CD1c-positive myeloid dendritic cell (primary cell): Measurements from ENCODE around the gene TSKU.
A peak's percentile ranks its signal among the peaks of the same experiment; 100 is the strongest.

Experiments used
- DNase-seq: peaks from one replicate; pipeline ENCODE4 v3.0.0-alpha.2; 2016; ENCODE audit errors: extremely low spot score

The TSKU gene

DNA sequence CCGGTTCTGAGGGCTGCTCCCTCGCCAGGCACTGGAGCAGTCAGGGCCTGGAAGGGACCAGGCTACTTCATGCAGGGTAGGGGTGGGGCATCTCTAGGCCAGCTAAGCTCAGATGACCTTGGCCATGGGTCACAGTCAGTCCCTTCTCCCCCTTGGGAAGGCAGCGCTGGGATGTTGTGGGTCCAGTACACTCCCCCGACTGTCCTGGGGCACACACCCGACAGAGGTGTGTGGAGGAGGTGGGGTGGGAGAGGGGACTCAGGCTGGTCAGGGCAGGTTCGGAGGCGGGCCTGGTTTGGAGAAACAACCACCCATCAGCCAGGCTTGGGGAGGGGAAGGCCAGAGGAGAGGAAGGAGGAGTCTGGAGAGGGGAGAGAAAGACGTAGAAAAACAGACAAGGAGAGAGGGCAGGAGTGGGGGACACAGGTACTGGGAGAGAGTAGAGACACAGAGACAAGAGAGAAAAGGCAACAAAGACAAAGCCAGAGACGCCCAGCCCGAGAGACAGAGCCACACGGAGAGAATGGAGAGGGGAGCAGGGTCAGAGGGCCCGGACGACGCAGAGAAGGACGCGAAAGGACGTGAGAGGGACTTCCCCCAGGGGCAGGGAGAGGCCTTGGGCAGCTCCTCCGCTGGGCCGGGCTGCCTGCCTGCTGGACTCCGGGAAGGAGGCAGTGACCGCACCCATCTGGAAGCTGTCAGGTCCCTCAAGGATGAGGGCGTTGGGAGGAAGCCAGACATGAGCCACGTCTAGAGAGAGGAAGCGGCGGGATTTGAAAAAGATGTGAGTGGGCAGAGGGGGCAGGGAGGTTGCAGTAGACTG lies 30.6 kb upstream of the TSKU start:
- no peak for DNase-seq

DNA sequence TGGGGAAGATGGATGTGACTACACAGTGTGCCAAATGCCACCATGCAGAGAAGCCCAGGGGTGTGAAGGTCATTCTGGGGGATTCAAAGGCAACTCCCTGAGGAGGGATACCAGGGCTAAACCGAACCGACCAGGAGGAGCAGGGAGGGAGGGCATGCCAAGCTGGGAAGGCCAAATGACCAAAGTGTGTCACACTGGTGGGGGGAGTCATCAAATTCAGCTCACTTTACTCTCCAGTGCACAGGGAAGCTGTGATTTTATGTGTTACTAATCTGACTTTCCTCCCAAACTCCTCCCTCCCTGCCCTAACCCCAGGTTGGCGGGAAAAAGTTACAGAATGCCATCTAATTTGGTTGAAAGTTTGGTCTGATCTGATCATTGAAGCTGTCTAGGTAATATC lies 29.7 kb upstream of the TSKU start:
- no peak for DNase-seq

DNA sequence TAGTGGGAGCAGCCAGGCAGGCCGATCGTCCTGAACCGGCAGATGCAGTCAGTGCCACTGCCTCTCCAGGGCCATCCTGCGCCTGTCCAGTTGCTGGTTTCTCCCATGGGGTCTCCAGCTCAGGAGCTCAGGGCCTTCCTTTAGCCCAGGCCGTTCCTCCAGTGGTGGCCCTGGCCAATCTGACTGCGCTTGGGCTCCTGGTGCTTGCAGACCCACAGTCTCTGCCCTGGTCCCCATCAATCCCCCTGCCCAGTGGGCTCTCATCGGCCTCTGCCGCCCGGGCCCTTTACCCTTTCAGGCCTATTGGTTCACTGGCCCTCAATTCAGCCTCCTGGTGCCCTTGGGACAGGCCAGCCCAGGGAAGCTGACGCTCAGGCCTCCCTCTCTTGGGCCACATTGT lies 29.2 kb upstream of the TSKU start:
- DNase-seq, result no peak

DNA sequence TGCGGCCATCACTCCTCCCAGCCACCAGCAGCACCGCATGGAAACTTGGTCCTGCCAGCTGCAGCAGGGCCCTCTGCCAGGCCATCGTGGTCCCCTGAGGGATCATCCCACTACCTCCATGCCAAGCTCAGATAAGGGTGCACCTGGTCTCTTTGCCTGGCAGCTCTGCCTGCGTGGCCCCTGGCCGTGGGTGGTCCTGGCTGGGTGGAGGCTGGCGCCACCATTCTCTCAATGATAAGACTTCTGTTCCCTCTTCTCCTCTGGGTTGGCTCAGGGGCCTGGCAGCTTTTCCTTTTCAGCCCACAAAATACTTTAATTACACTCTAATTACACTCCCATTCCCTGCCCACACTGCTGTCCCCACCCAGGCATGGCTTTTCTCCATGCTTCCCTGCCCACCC lies 26.8 kb upstream of the TSKU start:
- no peak for DNase-seq

DNA sequence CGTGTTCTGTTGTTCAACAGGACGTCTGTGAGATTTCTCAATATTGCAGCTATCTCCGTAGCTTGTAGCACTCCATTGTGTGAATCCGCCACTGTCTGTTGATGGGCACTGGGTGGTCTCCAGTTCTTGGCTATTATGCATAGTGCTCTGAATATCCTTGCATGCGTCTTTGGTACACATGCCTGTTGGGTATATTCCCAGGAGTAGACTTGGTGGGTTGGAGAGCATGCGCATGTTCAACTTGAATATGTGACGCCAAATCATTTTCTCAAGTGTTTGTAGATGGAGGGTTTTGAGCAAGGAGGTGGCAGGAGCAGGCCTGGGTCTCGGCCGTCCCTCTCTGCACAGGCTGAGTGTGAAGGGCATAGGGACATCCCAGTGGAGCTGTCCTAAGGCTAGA lies 24.8 kb upstream of the TSKU start:
- no peak for DNase-seq

DNA sequence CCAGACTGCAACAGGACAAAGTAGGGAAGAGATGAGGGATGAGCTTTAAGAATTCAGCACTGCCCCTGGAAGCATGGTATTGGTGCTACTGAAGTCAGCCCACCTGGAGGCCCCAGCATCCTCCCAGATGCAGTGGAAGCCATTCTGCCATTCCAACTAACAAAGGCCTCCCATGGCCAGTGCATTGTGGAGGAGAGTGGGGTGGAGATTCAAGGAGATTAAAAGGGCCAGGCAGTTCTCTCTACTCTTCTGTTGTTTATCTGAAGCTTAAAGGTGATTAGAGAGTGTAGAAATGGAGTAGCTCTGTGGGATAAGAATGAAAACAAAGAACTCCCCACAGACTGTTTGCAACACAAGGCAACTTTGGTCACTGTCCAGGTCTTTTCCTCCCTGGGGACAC lies 24.1 kb upstream of the TSKU start:
- no peak for DNase-seq

DNA sequence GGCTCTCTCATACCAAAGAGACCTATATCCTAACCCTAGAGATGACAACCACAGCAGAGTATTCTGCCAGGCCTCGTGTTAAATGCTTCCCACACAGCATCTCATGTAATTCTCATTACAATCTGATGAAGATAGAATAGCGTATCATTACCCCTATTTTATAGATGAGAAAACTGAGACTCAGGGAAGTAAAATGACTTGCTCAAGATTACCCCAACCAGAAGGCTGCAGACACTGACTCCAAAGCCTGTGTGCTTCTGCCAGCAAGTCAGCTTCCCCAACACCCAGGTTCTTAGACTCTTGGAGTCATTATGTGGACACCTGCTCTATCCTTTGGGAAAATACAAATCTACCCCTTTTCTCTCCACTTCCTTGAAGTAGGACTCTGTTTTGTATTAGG lies 23.6 kb upstream of the TSKU start:
- no peak for DNase-seq

DNA sequence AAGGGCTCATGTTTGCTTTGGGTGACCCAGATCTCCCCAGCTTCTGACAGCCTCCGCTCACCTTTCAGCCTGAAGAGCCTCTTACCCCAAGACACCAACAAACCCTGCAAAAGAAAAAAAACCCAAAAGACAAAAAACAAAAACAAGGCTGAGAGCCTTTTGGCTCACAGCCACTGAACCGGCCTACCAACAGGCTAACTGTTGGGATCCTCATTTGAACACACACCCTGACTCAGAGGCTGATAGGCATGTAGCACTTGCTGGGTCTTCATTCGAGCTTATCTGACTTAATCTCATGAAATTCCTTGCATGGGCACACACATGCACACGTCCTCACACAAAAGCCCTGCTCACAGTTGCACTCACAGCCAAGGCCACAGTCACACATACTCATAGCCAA lies 22.9 kb upstream of the TSKU start:
- no peak for DNase-seq

DNA sequence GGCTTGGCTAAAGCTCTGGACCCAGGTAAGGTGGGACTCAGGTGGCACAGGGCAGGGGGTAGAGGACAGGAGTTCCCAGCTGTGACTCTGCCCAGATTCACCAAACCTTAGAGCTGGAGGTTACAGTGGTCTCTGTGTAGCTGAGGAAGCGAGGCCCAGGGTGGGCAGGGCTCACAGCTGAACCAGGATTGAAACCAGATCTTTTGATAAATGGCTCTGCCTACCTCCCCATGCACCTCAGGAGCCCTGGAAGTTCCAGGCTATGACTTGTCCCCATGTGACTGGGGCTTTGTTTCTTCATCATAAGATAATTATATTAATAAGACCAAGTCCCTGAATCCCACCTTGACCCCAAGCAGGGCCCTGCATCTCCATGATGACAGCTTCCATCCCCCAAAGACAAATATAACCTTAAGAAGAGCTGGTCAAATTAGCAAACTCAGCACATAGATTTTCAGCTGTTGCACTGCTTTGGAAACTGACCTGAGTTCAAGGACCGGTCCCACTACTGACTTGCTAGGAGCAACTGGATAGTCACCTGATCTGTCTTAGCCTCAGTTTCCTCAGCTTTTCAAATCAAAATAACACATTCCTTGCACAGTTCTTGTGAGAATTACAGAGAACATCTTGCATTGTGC lies 21.3 kb upstream of the TSKU start:
- DNase-seq, result no peak

DNA sequence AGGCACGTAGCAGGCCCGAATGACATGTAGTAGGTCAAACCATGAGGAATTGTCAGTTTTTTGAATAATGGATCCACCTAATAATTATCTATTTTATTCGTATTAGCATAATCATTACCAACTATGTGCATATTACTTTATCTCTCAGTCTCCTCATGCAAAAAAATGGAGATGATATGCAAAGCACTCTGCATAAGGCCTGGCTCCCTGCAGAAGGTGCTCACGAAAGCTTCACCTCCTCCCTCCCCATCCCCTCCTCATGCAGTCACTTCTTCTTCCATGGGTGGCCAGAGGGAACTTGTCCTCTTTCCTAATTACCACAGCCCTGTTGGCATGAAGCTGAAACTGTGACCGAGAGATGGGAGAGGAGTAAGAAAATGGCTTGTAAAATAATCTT lies 20.8 kb upstream of the TSKU start:
- no peak for DNase-seq

DNA sequence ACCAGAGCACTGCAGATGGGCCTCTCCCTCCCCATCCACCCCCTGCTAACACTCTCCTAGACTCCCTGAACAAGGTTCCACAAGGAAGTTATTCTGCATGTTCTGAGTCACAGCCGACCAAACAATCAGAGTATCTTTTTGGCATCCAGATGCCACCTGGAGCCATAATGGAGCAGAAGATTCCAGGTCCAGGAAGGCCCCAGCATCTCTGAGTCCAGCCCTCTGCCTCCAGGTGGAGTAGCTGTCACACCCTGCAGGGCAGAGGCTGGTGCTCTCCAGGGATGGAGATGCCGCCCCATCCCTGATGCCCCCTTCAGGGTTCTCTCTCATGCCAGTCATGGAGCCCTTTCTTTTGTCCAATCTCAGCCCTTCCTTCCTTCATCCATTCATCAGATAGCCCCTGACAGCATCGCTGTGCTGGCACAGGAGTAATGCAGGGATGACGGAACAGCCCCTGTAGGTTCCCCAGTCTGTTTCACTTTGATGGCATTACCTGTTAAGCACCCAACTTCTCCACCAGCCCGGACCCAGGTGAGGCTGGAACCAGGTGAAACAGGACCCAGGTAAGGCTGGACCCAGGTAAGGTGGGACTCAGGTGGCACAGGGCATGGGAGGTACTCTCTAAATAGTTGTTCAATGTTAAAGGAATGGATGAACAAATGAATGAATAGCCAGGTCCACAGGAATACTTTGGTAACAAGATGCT lies 20.1 kb upstream of the TSKU start:
- DNase-seq, result no peak

DNA sequence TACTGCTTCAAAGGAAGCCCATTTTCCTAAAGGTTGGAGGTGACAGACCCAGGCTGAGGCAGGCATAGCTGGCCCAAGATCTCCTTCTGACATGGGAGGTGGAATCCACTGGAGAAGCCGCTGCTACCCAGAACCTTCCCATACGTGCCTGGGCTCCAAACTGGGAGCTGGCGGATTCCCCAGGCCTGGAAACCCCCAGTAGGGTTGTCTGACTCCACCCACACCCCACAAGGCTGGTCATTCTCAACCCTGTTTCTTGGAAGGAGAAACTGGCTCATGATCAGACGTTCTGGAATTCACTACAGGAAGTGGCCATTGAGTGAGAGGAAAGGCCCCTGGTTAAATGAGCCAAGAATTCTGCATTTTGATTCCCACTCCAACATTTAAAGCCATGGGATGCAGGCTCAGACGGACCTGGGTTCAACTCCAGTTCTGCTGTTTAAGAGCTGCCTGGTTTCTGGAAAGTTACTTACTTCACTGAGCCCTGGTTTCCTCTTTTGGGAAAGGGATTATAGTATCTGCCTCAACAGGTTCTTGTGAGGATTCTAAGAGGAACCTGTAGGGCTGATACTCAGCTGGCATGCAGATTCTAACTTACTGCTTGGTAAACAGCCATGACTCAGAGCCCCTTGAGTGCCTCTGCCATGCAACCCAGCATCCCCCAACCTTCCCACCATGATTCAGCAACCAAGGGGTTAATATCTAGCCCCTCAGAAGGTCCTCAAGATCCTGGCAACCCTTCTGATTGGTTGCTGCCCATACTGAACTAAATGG lies 19.4 kb upstream of the TSKU start:
- DNase-seq, result peak; percentile 29

DNA sequence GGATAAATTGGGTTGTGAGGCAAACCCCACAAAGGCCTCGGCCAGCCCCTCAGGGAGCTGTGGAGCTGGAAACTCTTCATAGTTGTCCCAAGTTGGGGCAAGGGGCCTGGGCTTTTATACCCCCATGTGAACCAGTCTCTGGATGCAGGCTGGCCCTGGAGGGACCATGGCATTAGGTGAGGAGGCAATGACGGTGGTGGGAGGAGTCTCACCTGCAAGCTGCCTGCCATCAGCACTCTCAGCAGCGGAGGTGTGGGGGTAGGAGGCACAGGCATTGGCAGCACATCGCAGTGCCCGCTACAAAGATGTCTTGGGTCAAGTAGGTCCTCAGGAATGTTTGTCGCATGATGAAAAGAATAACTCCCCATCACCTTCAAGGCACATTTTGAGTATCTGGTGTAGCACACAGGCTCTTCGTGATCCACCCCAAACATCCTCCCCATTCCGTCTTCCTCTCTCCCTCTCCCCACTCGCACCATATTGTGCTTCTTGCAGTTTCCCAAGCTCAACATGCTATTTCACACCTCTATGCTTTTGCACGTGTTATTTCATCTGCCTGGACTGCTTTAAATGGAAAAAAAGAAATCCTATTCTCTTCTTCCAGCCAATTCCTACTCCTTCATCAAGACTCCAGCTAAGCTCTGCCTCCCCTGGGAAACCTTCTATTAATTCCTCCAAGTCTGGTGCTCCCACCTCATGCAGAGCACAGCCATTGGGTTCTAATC lies 18.1 kb upstream of the TSKU start:
- DNase-seq, result no peak

DNA sequence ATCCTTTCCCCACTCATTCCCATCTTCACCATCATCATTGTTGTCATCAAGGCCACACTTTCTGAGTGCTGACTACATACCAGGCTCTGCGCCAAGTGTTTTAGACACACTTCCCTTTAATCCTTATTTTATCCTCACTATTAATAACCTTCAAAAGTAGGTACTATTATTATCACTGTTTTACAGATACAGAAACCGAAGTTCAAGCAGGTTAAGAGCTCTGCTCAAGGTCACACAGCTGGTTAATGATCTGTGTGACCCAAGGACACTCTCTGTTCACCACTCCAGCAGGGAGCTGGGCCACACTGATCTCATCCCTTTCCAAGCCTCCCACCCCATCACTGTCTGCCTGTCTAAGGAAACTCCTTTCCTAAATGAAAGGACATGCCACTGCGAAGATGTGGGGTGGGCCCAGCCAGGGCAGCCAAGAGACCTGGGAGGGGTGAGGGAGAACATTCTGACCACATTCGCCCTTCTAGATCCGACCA lies 17.2 kb upstream of the TSKU start:
- DNase-seq, result no peak

DNA sequence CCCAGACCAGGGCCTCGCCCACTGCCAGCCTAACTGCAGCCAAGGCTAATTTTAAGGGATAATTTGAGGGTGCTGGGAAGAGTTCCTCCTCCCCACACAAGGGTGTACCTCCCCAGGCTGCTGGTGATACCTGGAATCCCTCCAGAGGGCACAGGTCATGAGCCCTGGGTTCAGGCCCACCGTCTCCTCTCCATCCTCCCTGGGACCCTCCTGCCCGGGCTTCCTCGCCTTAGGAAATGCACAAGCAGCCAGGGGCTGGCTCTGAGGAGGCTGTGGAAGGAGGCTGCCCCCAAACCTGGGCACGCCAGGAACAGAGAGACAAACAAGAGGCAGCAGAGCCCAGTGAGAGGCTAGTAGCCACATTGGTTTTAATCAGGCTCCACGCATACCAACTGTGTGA lies 16.6 kb upstream of the TSKU start:
- DNase-seq, result no peak

DNA sequence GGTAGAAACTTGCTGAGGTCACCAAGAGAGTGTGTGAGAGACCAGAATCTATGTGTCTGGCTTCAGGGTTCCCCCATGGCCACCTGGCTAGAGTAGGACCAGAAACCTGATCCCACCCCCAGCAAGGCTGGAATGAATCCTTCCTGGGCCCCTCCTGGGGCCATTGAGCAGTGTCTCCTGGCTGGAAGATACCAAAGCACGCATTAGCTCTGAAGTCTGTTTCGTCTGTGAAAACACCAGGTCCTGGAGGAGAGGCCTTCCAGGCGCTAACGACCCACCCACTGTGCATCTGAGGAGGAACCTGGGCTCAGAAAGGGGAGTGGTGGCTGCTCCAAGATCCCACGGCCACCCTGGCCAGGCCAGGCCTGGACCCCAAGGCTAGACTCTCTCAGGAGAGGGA lies 15.5 kb upstream of the TSKU start:
- no peak for DNase-seq

DNA sequence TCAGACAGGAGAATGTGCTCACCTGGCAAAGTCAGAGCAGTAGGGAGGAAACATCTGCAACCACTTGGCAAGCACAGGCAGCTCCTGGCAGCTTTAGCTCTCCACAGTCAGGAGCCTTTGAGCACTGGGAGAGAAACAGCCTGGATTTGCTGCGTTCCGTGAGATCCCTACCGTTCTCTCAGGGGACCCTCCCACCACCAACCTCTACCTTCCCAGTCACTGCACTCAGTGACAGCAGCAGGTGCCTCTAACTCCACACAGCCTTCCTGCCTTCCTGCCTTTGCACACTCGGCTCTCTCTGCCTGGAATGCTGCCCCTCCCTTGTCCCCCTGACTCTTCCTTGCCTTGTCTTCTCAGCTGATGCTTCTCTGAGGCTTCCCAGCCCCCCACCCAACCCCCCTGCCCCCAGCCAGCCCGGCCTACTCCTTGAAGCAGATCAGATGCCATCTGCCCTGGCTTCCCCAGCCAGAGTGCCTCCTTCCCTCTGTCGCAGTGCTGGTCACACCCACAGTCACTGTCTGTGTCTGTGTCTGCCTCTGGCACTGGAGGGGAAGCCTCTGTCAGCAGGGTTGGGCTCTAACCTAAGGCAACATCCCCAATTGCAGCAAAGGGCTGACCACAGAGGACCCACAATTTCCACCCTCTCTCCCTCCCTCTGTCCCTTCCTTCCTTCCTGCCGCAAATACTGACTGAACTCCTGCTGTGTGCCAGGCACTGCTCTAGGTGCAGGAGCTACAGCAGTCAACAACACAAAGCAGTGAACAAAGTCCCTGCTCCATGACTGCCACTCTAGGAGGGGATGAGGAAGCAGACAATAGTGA lies 14.9 kb upstream of the TSKU start:
- DNase-seq, result peak; percentile 54

DNA sequence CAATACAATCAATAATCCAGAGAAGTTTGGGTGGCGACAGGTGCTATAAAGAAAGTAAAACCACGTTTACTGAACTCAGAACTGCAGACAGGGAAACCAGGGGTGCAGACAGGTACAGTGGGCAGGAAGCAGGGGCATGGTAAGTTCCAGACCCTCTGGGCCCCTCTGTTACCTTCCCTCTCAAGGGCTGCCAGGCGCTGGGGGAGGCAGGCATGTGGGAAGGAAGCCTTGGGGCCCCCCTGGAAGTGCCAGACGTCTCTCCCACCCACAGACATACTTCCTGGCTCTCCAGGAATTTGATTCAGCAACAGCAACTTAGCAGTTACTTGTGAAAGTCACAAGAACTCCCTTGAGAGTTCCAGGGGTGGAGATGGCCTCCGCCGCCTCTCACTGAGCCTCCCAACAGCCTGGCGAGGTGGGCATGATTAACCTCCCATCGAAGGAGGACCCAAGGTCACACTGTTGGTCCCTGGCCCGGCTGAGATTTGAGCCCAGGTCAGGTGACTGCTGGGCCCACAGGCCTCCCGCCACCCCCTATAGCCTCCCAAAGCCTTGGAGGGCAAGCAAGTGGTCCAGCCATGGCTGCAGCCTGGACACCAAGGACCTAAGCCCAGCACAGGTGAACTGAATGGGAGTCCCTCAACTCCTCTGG lies 14.1 kb upstream of the TSKU start:
- DNase-seq, result no peak

DNA sequence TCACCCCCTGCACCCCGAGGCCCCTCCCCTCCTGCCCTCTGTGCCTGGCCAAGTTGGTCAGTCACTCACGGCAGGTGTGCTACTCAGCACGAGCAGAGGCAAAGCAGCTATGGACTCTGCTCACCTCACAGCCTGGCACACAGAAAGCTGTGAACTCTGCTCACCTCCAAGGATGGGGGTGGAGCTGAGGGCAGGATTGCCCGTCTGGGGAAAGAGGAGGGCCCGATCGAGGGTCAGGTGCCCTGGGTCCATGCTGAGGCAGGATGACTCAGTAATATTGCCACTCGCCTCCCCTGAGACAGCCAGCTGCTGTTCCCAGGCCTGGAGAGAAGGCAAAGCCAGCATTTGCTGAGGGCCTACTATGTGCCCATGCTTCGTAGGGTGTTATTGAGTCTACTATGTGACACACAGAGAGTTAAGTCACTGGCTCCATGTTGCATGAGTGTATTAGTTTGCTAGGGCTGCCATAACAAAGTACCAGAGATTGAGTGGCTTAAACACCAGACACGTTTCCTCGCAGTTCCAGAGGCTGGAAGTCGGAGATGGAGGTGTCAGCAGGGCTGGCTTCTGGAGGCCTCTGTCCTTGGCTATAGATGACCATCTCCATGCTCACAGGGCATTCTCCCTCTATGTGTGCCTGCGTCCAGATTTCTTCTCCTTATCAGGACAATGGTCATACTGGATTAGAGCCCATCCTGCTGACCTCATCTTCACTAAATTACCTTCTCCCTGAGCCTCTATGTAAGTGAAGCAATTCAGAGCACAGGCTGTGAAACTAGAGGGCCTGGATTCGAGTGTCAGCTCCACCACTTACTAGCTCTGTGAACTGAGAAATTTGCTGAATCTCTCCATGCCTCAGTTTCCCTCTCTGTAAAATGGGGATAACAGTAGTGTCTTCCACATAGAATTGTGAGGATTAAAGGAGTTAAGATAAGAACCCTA lies 13.2 kb upstream of the TSKU start:
- no peak for DNase-seq
